SK-N-SH treated with all-trans-retinoic acid at 6 μM for 48 hours (cell line): Measurements from ENCODE around the gene NCAPD2.

Source experiments
- ATAC-seq: fragments of 200-7000 bp; cut with Tn5 transposase; 3 replicates; pipeline ENCODE4 v1.9.1; 2020; ENCODE audit warnings: mild to moderate bottlenecking, moderate library complexity
- ARNTL ChIP-seq: fragments of 450-650 bp; formaldehyde crosslinking; IDR thresholded peaks from 2 replicates; pipeline ENCODE4 v1.5.0; 2020; ENCODE audit warnings: low read depth, mild to moderate bottlenecking, moderate library complexity, borderline replicate concordance
- CREB5 ChIP-seq: fragments of 250-450 bp; sonication (Bioruptor Pico); IDR thresholded peaks from 2 replicates; pipeline ENCODE4 v1.5.1; 2020; ENCODE audit warnings: low read depth, mild to moderate bottlenecking, moderate library complexity
- CSDC2 ChIP-seq: fragments of 250-450 bp; sonication (Bioruptor Pico); IDR thresholded peaks from 2 replicates; pipeline ENCODE4 v1.5.0; 2020; ENCODE audit warnings: mild to moderate bottlenecking, moderate library complexity
- CSRNP3 ChIP-seq: fragments of 250-450 bp; sonication (Bioruptor Pico); IDR thresholded peaks from 2 replicates; pipeline ENCODE4 v1.5.1; 2021; ENCODE audit warnings: mild to moderate bottlenecking, moderate library complexity
- ESRRG ChIP-seq: fragments of 250-450 bp; sonication (Bioruptor Pico); IDR thresholded peaks from 2 replicates; pipeline ENCODE4 v1.6.1; 2021; ENCODE audit warnings: mild to moderate bottlenecking
- GLIS3 ChIP-seq: fragments of 250-450 bp; sonication (Bioruptor Pico); IDR thresholded peaks from 2 replicates; pipeline ENCODE4 v1.5.0; 2020; ENCODE audit warnings: mild to moderate bottlenecking, moderate library complexity
- ISL1 ChIP-seq: fragments of 250-450 bp; sonication (Bioruptor Pico); IDR thresholded peaks from 2 replicates; pipeline ENCODE4 v2.1.2; 2022; ENCODE audit warnings: mild to moderate bottlenecking, moderate library complexity
- OSR1 ChIP-seq: fragments of 250-450 bp; sonication (Bioruptor Pico); IDR thresholded peaks from 2 replicates; pipeline ENCODE4 v1.8.0; 2022; ENCODE audit warnings: moderate library complexity, mild to moderate bottlenecking, inconsistent platforms
- POU6F1 ChIP-seq: fragments of 250-450 bp; sonication (Bioruptor Pico); IDR thresholded peaks from 2 replicates; pipeline ENCODE4 v1.8.0; 2021; ENCODE audit warnings: low read depth, mild to moderate bottlenecking, moderate library complexity, borderline replicate concordance
- PPARA ChIP-seq: fragments of 250-450 bp; sonication (Bioruptor Pico); IDR thresholded peaks from 2 replicates; pipeline ENCODE4 v1.5.0; 2020; ENCODE audit warnings: mild to moderate bottlenecking, borderline replicate concordance
- RARB ChIP-seq: fragments of 250-450 bp; sonication (Bioruptor Pico); IDR thresholded peaks from 2 replicates; pipeline ENCODE4 v1.8.0; 2021; ENCODE audit warnings: mild to moderate bottlenecking, moderate library complexity
- TCF4 ChIP-seq: fragments of 250-450 bp; sonication (Bioruptor Pico); IDR thresholded peaks from 2 replicates; pipeline ENCODE4 v1.8.0; 2021; ENCODE audit warnings: mild to moderate bottlenecking, moderate library complexity, borderline replicate concordance
- TOX ChIP-seq: fragments of 250-450 bp; sonication (Bioruptor Pico); IDR thresholded peaks from 2 replicates; pipeline ENCODE4 v1.8.0; 2021; ENCODE audit warnings: mild to moderate bottlenecking, moderate library complexity, borderline replicate concordance
- TSHZ2 ChIP-seq: fragments of 250-450 bp; sonication (Bioruptor Pico); IDR thresholded peaks from 2 replicates; pipeline ENCODE4 v1.5.0; 2020; ENCODE audit warnings: mild to moderate bottlenecking, moderate library complexity
- ZC3H10 ChIP-seq: fragments of 250-450 bp; sonication (Bioruptor Pico); IDR thresholded peaks from 2 replicates; pipeline ENCODE4 v1.5.1; 2021; ENCODE audit warnings: mild to moderate bottlenecking, moderate library complexity
- ZFP3 ChIP-seq: fragments of 250-450 bp; sonication (Bioruptor Pico); IDR thresholded peaks from 2 replicates; pipeline ENCODE4 v1.5.0; 2020; ENCODE audit warnings: mild to moderate bottlenecking, moderate library complexity
- ZFP30 ChIP-seq: fragments of 450-650 bp; formaldehyde crosslinking; IDR thresholded peaks from 2 replicates; pipeline ENCODE4 v1.5.0; 2022; ENCODE audit warnings: mild to moderate bottlenecking, moderate library complexity
- ZNF565 ChIP-seq: fragments of 450-650 bp; formaldehyde crosslinking; conservative IDR thresholded peaks from 2 replicates; pipeline ENCODE4 v1.5.0; 2020; ENCODE audit warnings: low read depth, mild to moderate bottlenecking, moderate library complexity
- ZNF70 ChIP-seq: fragments of 450-650 bp; formaldehyde crosslinking; IDR thresholded peaks from 2 replicates; pipeline ENCODE4 v1.5.0; 2020; ENCODE audit warnings: mild to moderate bottlenecking, moderate library complexity
- ZNF8 ChIP-seq: fragments of 450-650 bp; formaldehyde crosslinking; IDR thresholded peaks from 2 replicates; pipeline ENCODE4 v1.5.0; 2020; ENCODE audit warnings: mild to moderate bottlenecking, moderate library complexity

Gene NCAPD2

GRCh38 chr12:6570264-6570887 is 76.5 kb downstream of the NCAPD2 start:
- TF ChIP-seq ESRRG: no peak
- no peak for TF ChIP-seq ZNF8 (CRISPR knock-in tag)
- TF ChIP-seq ZFP30 (CRISPR knock-in tag): no peak
- ATAC-seq: peak; percentile 45; the same call in 2 of the 3 replicates

GRCh38 chr12:6573001-6573400 is 79.1 kb downstream of the NCAPD2 start:
- ATAC-seq: no peak
- TF ChIP-seq TSHZ2 (no peak), ZNF565 (CRISPR knock-in tag) (no peak), ISL1 (CRISPR knock-in tag) (no peak), ESRRG (no peak), ZNF70 (CRISPR knock-in tag) (no peak), ZNF8 (CRISPR knock-in tag) (no peak), OSR1 (CRISPR knock-in tag) (no peak), CREB5 (CRISPR knock-in tag) (no peak), TOX (no peak), ZFP3 (CRISPR knock-in tag) (no peak), CSRNP3 (CRISPR knock-in tag) (no peak), ZC3H10 (CRISPR knock-in tag) (no peak), PPARA (CRISPR knock-in tag) (no peak), RARB (CRISPR knock-in tag) (no peak), TCF4 (CRISPR knock-in tag) (no peak), POU6F1 (CRISPR knock-in tag) (no peak)
- TF ChIP-seq, all 23 proteins: peak for 0

- TF ChIP-seq GLIS3 (no peak), ZNF565 (CRISPR knock-in tag) (no peak)
- TF ChIP-seq, all 23 proteins: peak for 0
- no peak for ATAC-seq
These were observed 80.8 kb downstream of the NCAPD2 start for GRCh38 chr12:6574576-6575295.

GRCh38 chr12:6575648-6576047 is 81.7 kb downstream of the NCAPD2 start:
- no peak for ATAC-seq
- TF ChIP-seq ZNF565 (CRISPR knock-in tag): no peak
- TF ChIP-seq RARB (CRISPR knock-in tag): no peak
- no peak for TF ChIP-seq ZNF70 (CRISPR knock-in tag)
- no peak for TF ChIP-seq ISL1 (CRISPR knock-in tag)
- no peak for TF ChIP-seq ZFP30 (CRISPR knock-in tag)
- no peak for TF ChIP-seq PPARA (CRISPR knock-in tag)
- no peak for TF ChIP-seq ARNTL (CRISPR knock-in tag)
- TF ChIP-seq CSDC2 (CRISPR knock-in tag): no peak
- TF ChIP-seq POU6F1 (CRISPR knock-in tag): no peak
- TF ChIP-seq TCF4 (CRISPR knock-in tag): no peak
- TF ChIP-seq ZC3H10 (CRISPR knock-in tag): no peak
- no peak for TF ChIP-seq ZNF8 (CRISPR knock-in tag)
- no peak for TF ChIP-seq TSHZ2
- no peak for TF ChIP-seq OSR1 (CRISPR knock-in tag)
- TF ChIP-seq GLIS3: no peak
- TF ChIP-seq CSRNP3 (CRISPR knock-in tag): no peak
